HG03045 (cell line): ENCODE measurements around the gene UTP11.

Experiments used
- ATAC-seq: cut with Tn5 transposase; IDR thresholded peaks from one replicate; pipeline ENCODE4 v1.9.1; 2021; ENCODE audit warnings: mild to moderate bottlenecking, moderate library complexity; ENCODE audit not compliant: unreplicated experiment

UTP11 gene

DNA sequence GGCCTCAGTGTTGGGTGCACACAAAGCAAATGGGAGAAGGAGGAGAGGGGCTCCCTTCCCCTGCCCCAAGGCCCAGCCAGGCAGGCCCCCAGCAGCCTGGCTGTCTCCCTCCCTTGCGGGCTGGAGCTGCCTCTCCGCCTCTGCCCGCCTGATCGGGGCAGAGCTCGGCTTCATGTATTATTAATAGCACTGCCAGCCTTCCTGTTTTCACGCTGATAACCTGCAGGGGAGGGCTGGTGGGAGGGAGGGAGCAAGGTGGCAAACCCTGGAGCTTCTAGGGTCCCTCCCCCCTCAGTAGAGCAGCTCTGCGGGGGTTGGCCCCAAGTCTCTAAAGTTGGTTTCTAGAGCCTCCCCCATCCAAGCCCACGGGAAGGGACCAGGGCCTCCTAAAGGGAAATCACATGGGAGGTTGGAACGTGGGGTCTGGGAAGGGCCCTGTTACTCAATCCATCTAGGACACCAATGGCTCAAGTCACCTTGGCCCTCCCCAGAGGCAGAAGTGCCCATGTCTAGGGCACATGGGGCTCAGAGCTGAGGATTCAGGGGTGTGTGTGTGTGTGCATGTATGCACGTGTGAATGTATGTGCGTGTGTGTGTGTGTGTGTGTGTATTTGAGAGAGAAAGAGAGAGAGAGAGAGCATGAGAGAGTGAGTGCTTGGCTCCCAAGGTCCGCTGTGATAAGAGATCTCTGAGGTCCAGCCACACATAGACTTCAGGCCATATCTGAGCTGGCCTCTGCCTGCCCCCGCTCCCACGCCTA, 55.9 kb downstream of the UTP11 start:
- no peak for ATAC-seq

DNA sequence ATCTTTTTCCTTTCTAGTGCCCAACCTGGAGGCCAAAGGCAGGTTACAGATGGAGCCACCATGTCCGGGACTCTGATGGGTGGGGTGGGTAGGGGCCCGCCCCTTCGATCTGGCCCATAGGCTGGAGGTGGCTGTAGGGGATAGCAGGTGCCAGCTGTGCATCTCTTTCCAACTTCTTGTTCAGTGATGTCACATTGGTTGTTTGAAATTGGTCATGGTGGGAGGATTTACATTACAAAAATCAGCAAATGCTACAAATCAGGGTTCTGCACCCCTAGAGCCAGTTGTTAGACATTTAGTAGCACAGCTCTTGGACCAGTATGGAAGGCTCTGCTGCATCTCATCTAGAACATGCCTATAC, 56.4 kb downstream of the UTP11 start:
- ATAC-seq: no peak

DNA sequence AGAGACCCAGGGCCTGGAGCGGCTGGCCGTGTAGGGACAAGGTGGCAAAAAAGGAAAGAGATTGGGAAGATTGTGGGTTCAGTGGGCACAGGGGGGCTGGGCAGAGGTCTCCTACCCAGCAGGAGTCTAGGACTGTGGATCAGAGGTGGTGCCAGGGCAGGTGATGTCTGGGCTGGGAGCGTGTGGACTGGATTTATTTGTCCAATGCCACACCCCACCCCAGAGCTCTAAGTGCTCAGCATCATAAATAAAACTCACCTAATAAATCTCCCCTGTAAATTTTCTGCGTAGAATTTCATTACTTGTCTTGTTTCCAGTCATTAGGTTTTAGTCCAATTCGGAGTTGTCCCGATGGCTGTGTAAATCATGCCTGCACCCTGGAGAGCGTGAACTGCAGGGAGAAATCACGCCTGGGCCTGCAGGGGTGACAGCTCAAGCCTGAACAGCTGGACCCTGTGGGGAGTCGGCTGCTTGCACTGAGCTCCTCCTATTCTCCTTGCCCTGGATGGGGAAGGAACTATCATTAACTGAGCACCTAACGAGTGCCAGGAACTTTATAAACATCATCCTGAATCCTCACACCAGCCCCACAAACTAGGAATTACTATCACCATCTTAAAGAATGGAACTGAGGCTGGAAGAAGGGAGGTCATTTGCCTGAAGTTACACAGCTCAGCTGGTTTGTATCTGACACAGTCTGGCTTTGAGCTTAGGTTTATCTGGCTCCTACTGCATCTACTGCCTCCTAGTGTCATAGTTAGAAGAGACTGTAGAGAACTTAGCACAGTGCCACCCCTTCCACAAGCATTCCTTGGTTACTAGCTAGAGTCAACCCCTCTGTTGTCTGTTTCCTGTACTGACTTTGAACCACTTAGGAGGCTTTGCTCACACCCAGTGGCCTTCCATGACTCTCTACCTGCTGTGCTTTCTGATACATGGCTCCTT, 59.0 kb downstream of the UTP11 start:
- no peak for ATAC-seq

DNA sequence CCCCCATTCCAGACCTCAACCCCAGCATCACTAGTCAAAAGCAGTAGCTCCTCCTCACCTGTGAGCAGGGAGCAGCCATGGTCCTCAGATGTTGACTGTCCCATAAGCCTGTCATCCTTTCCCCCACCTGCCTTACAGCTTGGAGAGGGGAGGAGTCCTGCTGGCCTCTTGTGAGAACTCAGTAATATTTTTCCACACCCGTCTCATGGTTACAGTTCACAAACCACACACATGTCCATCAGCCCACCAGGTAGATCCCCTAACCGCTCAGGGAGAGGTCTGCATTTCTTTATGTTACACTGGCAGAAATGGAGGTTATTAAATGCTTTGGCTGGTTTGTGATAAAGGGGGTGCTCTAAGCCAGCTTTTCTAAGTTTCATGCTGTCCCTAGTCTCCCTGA, 60.3 kb downstream of the UTP11 start:
- ATAC-seq: no peak

DNA sequence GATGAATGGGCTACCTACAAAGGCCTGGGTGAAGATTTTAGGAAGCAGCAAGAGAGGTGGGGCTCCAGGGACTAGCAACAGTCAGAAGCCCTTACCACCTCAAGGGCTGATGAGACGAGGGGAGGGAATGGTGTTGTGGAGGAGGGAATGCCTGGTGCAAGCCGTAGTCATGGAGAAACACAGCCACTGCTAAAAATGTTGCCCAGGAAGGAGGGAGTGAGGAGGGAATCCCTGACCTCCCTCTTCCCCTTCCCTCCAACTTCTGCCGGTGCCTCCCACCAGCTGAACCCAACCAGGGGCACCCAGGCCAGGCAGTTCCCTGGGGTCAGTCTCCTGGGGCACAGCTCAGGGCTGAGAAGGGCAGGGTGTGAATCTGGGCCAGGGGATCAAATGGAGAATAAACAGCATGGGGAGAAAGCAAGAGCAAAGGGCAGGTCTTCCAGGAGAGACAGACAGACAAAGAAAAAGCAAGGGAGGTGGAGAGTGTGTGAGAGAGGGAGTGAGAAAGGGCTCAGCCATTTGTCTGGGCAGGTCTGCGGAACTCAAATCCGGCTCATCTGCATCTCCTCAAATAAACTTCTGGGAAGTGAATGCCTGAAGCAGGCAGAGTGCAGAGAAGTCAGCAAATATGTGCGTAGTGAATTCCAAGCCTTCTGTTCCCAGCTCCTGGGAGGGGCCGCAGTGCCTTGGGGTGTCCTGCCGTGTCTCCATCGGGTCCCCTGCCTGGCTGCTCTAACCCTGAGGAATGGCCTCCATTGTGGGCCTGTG, 61.2 kb downstream of the UTP11 start:
- ATAC-seq: no peak

DNA sequence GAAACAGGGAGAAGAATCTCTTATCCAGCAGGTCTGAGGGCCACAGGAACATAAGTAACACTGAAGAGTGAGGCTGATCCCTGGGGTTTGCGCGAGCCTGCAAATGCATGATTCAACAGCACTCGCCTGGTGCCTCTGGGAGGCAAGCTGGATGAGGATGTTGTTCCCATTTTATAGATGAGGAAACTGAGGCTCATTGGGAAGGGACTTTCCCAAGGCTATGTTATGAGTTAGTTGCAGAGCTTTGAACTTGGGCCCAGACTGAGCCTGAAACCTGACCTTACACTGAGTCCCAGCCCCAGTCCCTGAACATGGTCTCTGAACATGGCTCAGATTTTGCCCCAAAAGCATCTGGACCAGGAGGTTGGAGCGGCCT, 61.8 kb downstream of the UTP11 start:
- ATAC-seq: no peak
